Measurements from ENCODE around the gene THEM4.
"Not testable (repeated sequence)": the region's sequence is repeated elsewhere in the genome, so short reads cannot be mapped to it uniquely, and the experiment has no call there.

The THEM4 gene

GRCh38 chr1:151892190-151892589, 17.1 kb downstream of the THEM4 start:
- DNase-seq: no peak

DNA sequence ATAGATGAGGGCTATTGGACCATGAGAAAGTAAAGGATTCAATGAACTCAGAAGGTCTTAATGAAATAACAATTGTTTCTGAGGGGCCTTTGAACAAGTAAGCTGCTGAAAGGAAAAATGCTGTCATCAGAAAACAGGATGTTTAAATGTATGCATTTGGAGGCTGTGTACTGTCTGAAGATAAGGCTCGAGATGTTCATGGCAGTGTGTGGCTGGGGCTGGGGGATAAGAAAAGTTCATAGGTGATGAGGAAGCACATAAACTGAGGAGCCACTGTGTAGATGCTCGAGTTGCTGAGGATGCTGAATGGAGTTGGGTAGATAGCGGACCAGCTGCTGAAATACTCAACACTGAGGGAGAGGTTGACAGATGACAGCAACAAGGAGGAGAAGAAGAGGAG, 17.8 kb downstream of the THEM4 start:
- DNase-seq: no peak

GRCh38 chr1:151888972-151889570, 20.2 kb downstream of the THEM4 start:
- DNase-seq: peak; percentile 7 to 21

GRCh38 chr1:151887028-151887427, 22.3 kb downstream of the THEM4 start:
- no peak for DNase-seq

GRCh38 chr1:151885479-151885878, 23.8 kb downstream of the THEM4 start:
- DNase-seq: no peak

- not testable (repeated sequence) for DNase-seq
Observed at GRCh38 chr1:151884879-151885278, 24.4 kb downstream of the THEM4 start.

DNA sequence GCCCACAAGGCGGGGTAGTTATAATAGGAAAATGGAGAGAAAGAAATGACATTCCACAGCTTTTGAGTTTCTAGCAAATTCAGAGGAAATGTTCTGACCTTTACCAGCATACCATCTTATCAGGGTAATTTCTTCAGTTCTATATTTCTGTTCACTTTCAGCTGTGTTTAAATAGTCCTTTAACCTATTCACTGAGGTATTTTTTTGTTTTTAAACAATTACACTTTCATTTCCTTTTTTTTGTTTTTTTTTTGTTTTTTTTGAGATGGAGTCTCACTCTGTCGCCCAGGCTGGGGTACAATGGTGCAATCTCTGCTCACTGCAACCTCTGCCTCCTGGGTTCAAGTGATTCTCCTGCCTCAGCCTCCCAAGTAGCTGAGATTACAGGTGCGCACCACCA, 24.9 kb downstream of the THEM4 start:
- not testable (repeated sequence) for DNase-seq

GRCh38 chr1:151883898-151884297, 25.4 kb downstream of the THEM4 start:
- DNase-seq: not testable (repeated sequence)

DNA sequence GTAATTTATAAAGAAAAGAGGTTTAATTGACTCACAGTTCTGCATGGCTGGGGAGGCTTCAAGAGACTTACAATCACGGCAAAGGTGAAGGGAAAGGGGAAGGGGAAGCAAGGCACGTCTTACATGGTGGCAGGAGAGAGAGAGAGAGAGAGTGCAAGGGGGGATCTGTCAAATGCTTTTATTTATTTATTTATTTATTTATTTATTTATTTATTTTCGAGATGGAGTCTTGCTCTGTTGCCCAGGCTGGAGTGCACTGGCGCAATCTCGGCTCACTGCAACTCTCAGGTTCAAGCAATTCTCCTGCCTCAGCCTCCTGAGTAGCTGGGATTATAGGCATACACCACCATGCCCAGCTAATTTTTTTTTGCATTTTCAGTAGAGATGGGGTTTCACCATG, 26.4 kb downstream of the THEM4 start:
- not testable (repeated sequence) for DNase-seq

DNA sequence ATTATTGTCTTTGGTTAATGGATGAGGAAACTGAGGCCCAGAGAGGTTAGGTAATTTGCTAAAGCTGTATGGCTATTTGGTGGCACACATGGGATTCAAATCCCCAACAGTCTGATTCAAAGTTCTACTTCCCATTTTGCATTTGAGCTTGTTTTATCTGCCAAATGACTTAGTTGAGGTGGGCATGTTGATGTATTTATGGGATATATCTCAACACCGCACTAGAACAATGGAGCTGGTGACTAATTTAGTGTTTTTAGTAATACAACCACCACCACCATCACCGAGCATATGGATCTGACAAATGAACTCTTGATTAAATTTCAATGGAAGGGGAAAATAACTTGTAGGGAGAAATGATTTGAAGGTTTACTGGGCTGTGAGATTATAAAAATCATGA, 26.8 kb downstream of the THEM4 start:
- no peak for DNase-seq

DNA sequence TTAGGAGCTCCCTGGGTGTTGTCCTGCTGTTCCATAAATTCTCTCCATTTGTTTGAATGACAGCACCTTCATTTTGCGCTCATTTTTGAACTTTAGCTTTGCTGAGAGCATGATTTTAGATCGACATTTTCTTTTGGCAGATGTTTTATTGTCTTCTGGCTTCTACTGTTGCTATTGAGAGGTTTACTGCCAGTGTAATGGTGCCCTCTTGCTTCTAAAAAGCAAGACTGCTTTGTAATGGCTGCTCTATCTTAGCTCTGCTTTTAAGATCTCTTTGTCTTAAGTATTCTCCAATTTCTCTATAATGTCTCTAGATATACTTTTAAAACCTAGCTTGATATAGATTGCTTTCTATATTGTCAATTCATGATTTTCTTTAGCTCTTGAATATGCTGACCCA, 27.8 kb downstream of the THEM4 start:
- no peak for DNase-seq

GRCh38 chr1:151875419-151876097, 33.8 kb downstream of the THEM4 start:
- no peak for DNase-seq

DNA sequence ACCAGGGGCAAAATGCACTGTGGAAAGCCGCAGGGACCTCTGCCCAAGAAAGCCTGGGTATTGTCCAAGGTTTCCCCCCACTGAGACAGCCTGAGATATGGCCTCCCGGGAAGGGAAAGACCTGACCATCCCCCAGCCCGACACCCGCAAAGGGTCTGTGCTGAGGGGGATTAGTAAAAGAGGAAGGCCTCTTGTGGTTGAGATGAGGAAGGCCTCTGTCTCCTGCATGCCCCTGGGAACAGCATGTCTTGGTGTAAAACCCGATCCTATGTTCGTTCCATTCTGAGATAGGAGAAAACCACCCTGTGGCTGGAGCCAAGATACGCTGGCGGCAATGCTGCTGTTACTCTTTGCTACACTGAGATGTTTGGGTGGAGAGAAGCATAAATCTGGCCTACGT, 36.5 kb downstream of the THEM4 start:
- DNase-seq: not testable (repeated sequence)

GRCh38 chr1:151871284-151872030, 37.9 kb downstream of the THEM4 start:
- no peak for DNase-seq

DNA sequence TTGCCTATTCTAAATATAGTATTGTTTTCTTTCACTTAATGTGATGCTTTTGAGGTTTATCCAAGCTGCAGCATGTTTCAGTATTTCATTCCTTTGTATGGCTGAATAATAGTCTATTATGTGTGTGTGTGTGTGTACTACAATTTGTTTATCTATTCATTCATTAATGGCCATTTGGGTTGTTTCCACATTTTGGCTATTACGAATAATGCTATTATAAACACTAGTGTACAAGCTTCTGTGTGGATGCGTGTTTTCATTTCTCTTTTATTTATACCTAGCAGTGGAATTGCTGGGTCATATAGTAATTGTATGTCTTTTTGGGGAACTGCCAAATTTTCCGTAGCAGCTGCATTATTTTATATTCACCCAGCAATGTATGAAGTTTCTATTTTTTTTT, 40.8 kb downstream of the THEM4 start:
- DNase-seq: no peak

DNA sequence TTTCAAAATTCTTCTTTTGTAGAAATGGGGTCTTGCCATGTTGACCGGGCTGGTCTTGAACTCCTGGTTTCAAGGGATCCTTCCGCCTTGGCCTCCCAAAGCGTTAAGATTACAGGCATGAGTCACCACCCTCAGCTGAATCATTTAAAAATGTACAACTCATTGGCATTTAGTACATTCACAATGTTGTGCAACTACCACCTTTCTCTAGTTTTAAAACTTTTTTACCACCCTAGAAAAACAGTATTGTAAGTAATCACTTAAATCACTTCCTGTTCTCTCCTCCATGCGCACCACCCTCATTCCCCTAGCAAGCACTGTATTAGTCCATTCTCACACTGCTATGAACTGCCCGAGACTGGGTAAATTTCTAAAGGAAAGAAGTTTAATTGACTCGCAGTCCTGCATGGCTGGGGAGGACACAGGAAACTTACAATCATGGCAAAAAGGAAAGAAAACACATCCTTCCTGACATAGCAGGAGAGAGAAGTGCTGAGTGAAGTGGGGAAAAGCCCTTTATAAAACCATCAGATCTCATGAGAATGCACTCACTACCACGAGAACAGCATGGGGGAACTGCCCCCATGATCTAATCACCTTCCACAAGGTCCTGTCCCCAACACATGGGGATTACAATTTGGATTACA, 41.4 kb downstream of the THEM4 start:
- DNase-seq: no peak

DNA sequence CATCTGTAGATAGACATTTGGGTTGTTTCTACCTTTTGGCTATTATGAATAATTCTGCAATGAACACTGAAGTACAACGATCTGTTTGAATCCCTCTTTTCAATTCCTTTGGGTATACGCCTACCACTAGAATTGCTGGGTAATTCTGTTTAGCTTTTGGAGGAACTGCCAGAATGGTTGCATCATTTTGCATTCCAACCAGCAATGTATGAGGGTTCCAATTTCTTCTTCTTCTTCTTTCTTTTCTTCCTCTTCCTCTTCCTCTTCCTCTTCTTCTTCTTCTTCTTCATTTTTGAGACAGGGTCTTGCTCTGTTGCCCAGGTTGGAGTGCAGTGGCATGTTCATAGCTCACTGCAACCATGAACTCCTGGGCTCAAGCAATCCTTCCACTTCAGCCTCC, 42.0 kb downstream of the THEM4 start:
- DNase-seq: no peak

DNA sequence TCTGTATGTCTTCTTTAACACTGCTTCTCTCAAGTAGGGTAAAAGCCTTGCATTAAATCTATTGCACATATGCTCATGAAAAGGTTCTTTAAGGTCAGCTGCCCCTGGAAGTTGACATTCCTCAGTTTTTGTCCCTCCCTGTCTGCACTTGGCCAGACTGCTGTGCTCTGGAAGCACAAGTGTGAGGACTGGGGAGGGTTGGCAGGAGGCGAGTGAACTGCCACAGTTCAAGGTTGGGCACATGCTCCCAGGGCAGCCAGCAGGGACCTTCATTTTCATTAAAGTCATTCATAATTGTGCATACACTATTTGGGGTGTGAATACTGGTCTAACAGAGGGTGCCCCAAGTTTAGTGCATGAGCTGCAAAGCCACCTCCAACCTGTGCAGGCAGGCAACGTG, 44.9 kb downstream of the THEM4 start:
- DNase-seq: no peak

DNA sequence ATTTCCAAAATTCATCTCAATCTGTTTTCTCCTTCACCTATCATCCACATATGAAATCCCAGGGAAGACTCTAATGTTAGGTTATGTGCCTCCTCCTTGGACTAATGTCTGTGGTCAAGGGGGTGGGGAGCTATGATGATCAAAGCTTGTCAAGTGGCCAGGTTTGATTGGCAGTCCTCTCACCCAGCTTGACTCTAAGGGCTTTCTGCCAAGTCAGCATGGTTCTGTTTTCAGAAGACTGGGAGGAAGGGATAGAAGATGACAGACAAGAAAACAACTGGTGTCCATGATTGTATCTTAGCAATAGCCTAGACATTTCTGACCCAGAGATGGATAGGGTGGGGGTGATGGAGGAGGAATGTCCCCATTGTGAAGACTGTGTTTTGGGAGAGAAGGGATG, 46.7 kb downstream of the THEM4 start:
- no peak for DNase-seq

DNA sequence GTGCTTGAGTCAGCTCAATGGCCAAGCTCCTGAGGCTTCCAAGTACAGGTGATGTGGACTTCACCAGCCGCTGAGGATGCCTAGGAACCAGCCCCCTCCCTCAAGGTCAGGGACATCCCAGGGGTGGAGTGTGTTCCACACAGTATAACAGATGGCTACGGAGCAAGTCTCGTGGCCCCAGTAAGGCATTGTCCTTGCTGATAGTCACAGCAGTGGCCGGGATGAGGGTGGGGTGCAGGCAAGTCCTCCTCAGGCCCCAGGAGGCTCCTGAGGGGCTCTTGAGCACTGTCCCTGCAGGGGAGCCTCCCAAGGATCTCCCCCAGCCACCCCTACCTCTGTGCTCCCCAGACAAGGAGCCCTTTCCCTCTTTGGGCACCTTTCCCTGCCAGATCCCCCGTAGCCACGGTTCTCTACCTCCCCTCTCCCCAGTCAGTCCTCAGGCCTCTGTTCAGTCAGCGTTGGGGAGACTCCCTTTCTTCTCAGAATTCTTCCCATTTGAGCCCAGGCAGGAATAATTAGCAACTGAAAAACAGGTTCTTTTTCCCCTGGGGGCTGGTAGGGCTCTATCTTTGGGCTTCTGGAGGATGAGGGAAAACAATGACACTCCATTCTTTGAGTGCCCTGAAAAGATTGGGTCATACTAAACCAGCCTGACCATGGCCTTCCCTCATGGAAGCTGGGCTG, 48.7 kb downstream of the THEM4 start:
- no peak for DNase-seq

- no peak for DNase-seq
Observed at GRCh38 chr1:151859891-151860293, 49.4 kb downstream of the THEM4 start.

DNA sequence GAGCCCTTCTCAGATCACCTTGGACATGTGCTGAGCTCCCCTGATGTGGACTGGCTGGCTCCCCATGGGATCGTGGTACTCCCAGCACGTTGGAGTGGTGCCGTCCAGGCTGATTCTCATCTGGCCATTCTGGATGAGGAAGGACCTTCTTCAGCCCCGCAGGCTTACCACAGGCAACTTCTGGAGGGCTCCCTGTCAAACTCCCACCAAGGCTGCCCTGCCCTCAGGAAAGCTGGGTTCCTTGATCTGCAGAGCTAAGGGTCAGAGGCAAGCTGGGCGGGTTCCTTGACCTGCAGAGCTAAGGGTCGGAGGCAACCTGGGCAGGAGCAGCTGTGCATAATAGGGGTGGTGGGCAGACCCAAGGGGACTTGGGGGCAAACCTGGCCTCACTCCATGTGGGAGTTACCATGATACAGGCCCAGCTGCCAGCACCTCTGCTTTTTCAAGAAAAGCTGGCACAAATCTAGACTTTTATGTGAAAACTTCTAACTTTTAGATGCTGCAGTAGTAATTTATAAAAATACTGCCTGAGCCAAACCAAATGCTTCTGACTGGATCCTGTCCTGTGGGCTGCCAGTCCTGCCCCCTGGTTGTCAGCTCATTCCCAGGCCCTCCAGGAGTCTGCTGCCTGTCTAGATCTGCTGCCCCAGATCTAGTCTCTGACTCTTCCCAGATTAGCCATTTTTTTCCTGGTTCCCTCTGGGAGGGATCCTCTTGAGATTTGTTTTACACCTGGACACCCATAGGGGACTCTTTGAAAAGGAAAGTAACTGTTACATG, 50.2 kb downstream of the THEM4 start:
- no peak for DNase-seq
